H1 (cell line): ENCODE measurements around the gene GSTA2. TPM values are rescaled to one million over a fixed set of nuclear protein-coding genes. Genes with fewer than 3 reads are reported as not detected.

Source experiments
- CTCF ChIA-PET: fragments of 300-600 bp; sonication (Branson Sonifier 250); formaldehyde crosslinking; loops from one replicate; lab custom pipeline; 2021; ENCODE audit not compliant: partially characterized antibody; lab: Charles Lee
- POLR2A ChIA-PET: fragments of 300-600 bp; sonication (Branson Sonifier 250); formaldehyde crosslinking; loops from one replicate; lab custom pipeline; 2021; ENCODE audit warnings: inconsistent platforms; ENCODE audit not compliant: partially characterized antibody; lab: Charles Lee
- DNase-seq, 2 experiments: peaks; one replicate each; pipeline versions ENCODE4 v3.0.0 to v3.0.0-alpha.2; 2010 to 2022; ENCODE audit warnings: low spot score in 2 of 2, low read depth in 1 of 2, mixed read lengths in 1 of 2
- FAIRE-seq: peaks from 2 replicates; lab custom pipeline; 2011; peaks lifted over from hg19 to GRCh38; lab: Jason Lieb, UNC
- H2AFZ ChIP-seq: 2 replicates; pipeline ENCODE4 v1.8.1; 2012; ENCODE audit warnings: low read length, inconsistent platforms
- H2AK5ac ChIP-seq: 2 replicates; pipeline ENCODE4 v1.6.1; 2013; ENCODE audit warnings: low read depth, low read length
- H2BK120ac ChIP-seq: replicated peaks from 2 replicates; pipeline ENCODE3; 2013; ENCODE audit warnings: low read depth, low read length, inconsistent platforms
- H2BK12ac ChIP-seq: 2 replicates; pipeline ENCODE4 v1.6.1; 2013; ENCODE audit warnings: low read depth, low read length
- H2BK15ac ChIP-seq: 2 replicates; pipeline ENCODE4 v1.6.1; 2013; ENCODE audit warnings: low read length
- H2BK20ac ChIP-seq: 2 replicates; pipeline ENCODE4 v1.6.1; 2013; ENCODE audit warnings: low read length
- H2BK5ac ChIP-seq: 2 replicates; pipeline ENCODE4 v1.6.1; 2013; ENCODE audit warnings: low read depth, low read length
- H3K14ac ChIP-seq: 2 replicates; pipeline ENCODE4 v1.6.1; 2013; ENCODE audit warnings: inconsistent platforms; ENCODE audit not compliant: insufficient read length
- H3K18ac ChIP-seq: 2 replicates; pipeline ENCODE4 v1.6.1; 2013; ENCODE audit warnings: low read length; ENCODE audit errors: extremely low read depth
- H3K23ac ChIP-seq: 2 replicates; pipeline ENCODE4 v1.6.1; 2013; ENCODE audit warnings: inconsistent platforms; ENCODE audit not compliant: insufficient read length
- H3K23me2 ChIP-seq: 2 replicates; pipeline ENCODE4 v1.6.1; 2013; ENCODE audit warnings: low read depth, low read length
- H3K27ac ChIP-seq: 2 replicates; pipeline ENCODE4 v1.6.1; 2011; ENCODE audit warnings: low read depth, low read length, inconsistent platforms
- H3K27me3 ChIP-seq, 4 experiments: replicated peaks in 1 of 4; 1 replicate in 1 of 4; 2 replicates in 3 of 4; pipeline versions ENCODE4 v1.6.1 to v1.8.1; 2011 to 2013; ENCODE audit warnings: low read length in 3 of 4, mild to moderate bottlenecking in 3 of 4, inconsistent platforms in 2 of 4, mixed read lengths in 2 of 4, moderate library complexity in 1 of 4; ENCODE audit not compliant: control insufficient read depth in 3 of 4, insufficient read depth in 3 of 4; ENCODE audit errors: extremely low read depth in 1 of 4
- H3K36me3 ChIP-seq, 4 experiments: 2 replicates each; pipeline versions ENCODE4 v1.6.1 to v1.8.1; 2011 to 2013; ENCODE audit warnings: mild to moderate bottlenecking in 4 of 4, low read length in 3 of 4, moderate library complexity in 2 of 4, control low read depth in 1 of 4, inconsistent platforms in 1 of 4; ENCODE audit not compliant: insufficient read depth in 4 of 4, control insufficient read depth in 2 of 4
- H3K4ac ChIP-seq: replicated peaks from 2 replicates; pipeline ENCODE3; 2013; ENCODE audit warnings: low read length, low read depth, mixed read lengths, inconsistent platforms; ENCODE audit not compliant: insufficient read length
- H3K4me1 ChIP-seq, 4 experiments: replicated peaks in 1 of 4; 1 replicate in 1 of 4; 2 replicates in 3 of 4; pipeline versions ENCODE4 v1.6.1 to v1.8.1; 2011 to 2013; ENCODE audit warnings: low read length in 3 of 4, inconsistent platforms in 2 of 4, mixed read lengths in 1 of 4; ENCODE audit not compliant: insufficient read depth in 4 of 4, control insufficient read depth in 3 of 4
- H3K4me2 ChIP-seq, 2 experiments: 2 replicates each; pipeline versions ENCODE4 v1.6.1 to v1.8.1; 2011 to 2013; ENCODE audit warnings: low read depth in 2 of 2, low read length in 2 of 2, control low read depth in 1 of 2, inconsistent platforms in 1 of 2, mild to moderate bottlenecking in 1 of 2; ENCODE audit not compliant: insufficient read depth in 1 of 2
- H3K4me3 ChIP-seq, 4 experiments: fragments of 200-600, 300-600 bp in 1 of 4; sonication (generic), shearing (Covaris generic), sonication (Bioruptor Twin) in 1 of 4; 2 replicates each; pipeline versions ENCODE4 v1.5.1 to v1.8.1; 2011 to 2016; ENCODE audit warnings: low read length in 4 of 4, low read depth in 3 of 4, control low read depth in 2 of 4, inconsistent platforms in 2 of 4, mild to moderate bottlenecking in 2 of 4, mixed read lengths in 1 of 4, moderate library complexity in 1 of 4; ENCODE audit not compliant: insufficient read depth in 2 of 4; ENCODE audit errors: extremely low read depth in 1 of 4
- H3K56ac ChIP-seq: replicated peaks from 2 replicates; pipeline ENCODE3; 2013; ENCODE audit warnings: low read depth, mild to moderate bottlenecking, mixed read lengths, low read length, inconsistent platforms; ENCODE audit not compliant: insufficient read length
- H3K79me1 ChIP-seq: 2 replicates; pipeline ENCODE4 v1.6.1; 2013; ENCODE audit warnings: low read depth, low read length, control low read depth
- H3K79me2 ChIP-seq, 2 experiments: 2 replicates each; pipeline versions ENCODE4 v1.6.1 to v1.8.1; 2012 to 2013; ENCODE audit warnings: low read length in 2 of 2, mild to moderate bottlenecking in 2 of 2, inconsistent platforms in 1 of 2; ENCODE audit not compliant: insufficient read depth in 2 of 2, control insufficient read depth in 1 of 2
- H3K9ac ChIP-seq, 4 experiments: replicated peaks in 1 of 4; 1 replicate in 1 of 4; 2 replicates in 3 of 4; pipeline versions ENCODE4 v1.6.1 to v1.8.1; 2011 to 2013; ENCODE audit warnings: low read depth in 3 of 4, low read length in 3 of 4, control low read depth in 2 of 4, mild to moderate bottlenecking in 2 of 4, moderate library complexity in 2 of 4, inconsistent platforms in 1 of 4; ENCODE audit errors: extremely low read depth in 1 of 4
- H3K9me3 ChIP-seq, 2 experiments: 2 replicates each; pipeline versions ENCODE4 v1.6.1 to v1.8.1; 2012 to 2013; ENCODE audit warnings: mild to moderate bottlenecking in 2 of 2, moderate library complexity in 2 of 2, control low read depth in 1 of 2, inconsistent platforms in 1 of 2, low read depth in 1 of 2, low read length in 1 of 2, mixed read lengths in 1 of 2; ENCODE audit not compliant: insufficient read depth in 2 of 2
- H4K20me1 ChIP-seq, 2 experiments: replicated peaks in 1 of 2; 2 replicates each; pipeline versions ENCODE3 to v1.8.1; 2011 to 2013; ENCODE audit warnings: inconsistent platforms in 2 of 2, low read length in 2 of 2, mild to moderate bottlenecking in 1 of 2; ENCODE audit not compliant: insufficient read depth in 2 of 2, control insufficient read depth in 1 of 2
- H4K5ac ChIP-seq: 2 replicates; pipeline ENCODE4 v1.6.1; 2013; ENCODE audit warnings: low read length, low read depth, mixed read lengths, inconsistent platforms; ENCODE audit not compliant: insufficient read length
- H4K8ac ChIP-seq: 2 replicates; pipeline ENCODE4 v1.8.0; 2013; ENCODE audit warnings: mild to moderate bottlenecking, moderate library complexity, low read length, inconsistent platforms; ENCODE audit not compliant: insufficient read depth; ENCODE audit errors: extremely low read depth
- H4K91ac ChIP-seq: replicated peaks from 2 replicates; pipeline ENCODE3; 2013; ENCODE audit warnings: low read length, mixed read lengths, inconsistent platforms; ENCODE audit not compliant: insufficient read length
- BRCA1 ChIP-seq: IDR thresholded peaks from 2 replicates; pipeline ENCODE4 v1.6.1; 2012; ENCODE audit warnings: low read depth, low read length, improper control_type of control experiment
- EGR1 ChIP-seq: IDR thresholded peaks from 2 replicates; pipeline ENCODE4 v1.6.1; 2011; ENCODE audit warnings: low read depth, low read length, borderline replicate concordance
- EP300 ChIP-seq, 2 experiments: IDR thresholded peaks; 1 replicate in 1 of 2; 2 replicates in 1 of 2; pipeline ENCODE4 v1.6.1; 2011 to 2012; ENCODE audit warnings: low read depth in 2 of 2, low read length in 2 of 2, mild to moderate bottlenecking in 2 of 2, borderline replicate concordance in 1 of 2, inconsistent platforms in 1 of 2, moderate library complexity in 1 of 2
- GABPA ChIP-seq: IDR thresholded peaks from 2 replicates; pipeline ENCODE4 v1.6.1; 2011; ENCODE audit warnings: mild to moderate bottlenecking, low read length, moderate library complexity, borderline replicate concordance; ENCODE audit not compliant: insufficient read depth
- KDM4A ChIP-seq: IDR thresholded peaks from one replicate; pipeline ENCODE4 v1.7.1; 2012; ENCODE audit warnings: low read depth, mild to moderate bottlenecking, moderate library complexity, low read length, inconsistent platforms; ENCODE audit not compliant: severe bottlenecking
- KDM5A ChIP-seq: fragments of 200-600 bp; IDR thresholded peaks from 2 replicates; pipeline ENCODE4 v1.7.1; 2012; ENCODE audit warnings: mild to moderate bottlenecking, low read length, inconsistent platforms, mixed read lengths
- SP2 ChIP-seq: IDR thresholded peaks from 2 replicates; pipeline ENCODE4 v1.6.1; 2012; ENCODE audit warnings: mild to moderate bottlenecking, low read length, inconsistent platforms
- TAF1 ChIP-seq: IDR thresholded peaks from 2 replicates; pipeline ENCODE4 v1.6.1; 2011; ENCODE audit warnings: mild to moderate bottlenecking, low read depth, low read length
- ZNF274 ChIP-seq: IDR thresholded peaks from 2 replicates; pipeline ENCODE4 v1.7.0; 2012; ENCODE audit warnings: low read length, borderline replicate concordance; ENCODE audit errors: extremely low read depth
- WGBS, 2 experiments: shearing (Covaris generic) in 1 of 2; methylation state at CpG; one replicate each; pipeline versions ENCODE4 v1.1.6 to v1.1.7; 2013 to 2015; ENCODE audit warnings: low lambda C conversion rate in 2 of 2, mixed read lengths in 2 of 2, inconsistent platforms in 1 of 2, low coverage in 1 of 2, missing lambda C conversion rate in 1 of 2; ENCODE audit not compliant: insufficient replicate concordance in 2 of 2, insufficient coverage in 1 of 2, insufficient read length in 1 of 2; ENCODE audit errors: extremely low coverage in 1 of 2, missing lambda C conversion rate in 1 of 2; 5-methylcytosine and 5-hydroxymethylcytosine counted together
- polyA plus RNA-seq, 7 experiments: library from polyadenylated mRNA; depleted of rRNA in 3 of 7; stranded (reverse) in 5 of 7; unstranded in 2 of 7; fragments of >200 nt in 5 of 7; fragments of 200-250 nt in 2 of 7; gene quantifications; 1 replicate in 5 of 7; 2 replicates in 1 of 7; 4 replicates in 1 of 7; pipeline versions ENCODE4 v1.2.1 to v1.2.3, GENCODE V29; 2011 to 2013; ENCODE audit warnings: missing spikeins in 2 of 7, mixed read lengths in 2 of 7
- total RNA-seq: library from RNA; stranded (reverse); fragmentation: NEBNext Ultra II Directional; extraction: Animal tissue kit (Norgen Biotek cat#: 25700); gene quantifications from 2 replicates; pipeline ENCODE4 v1.2.1, GENCODE V29; 2021
- TF ChIP-seq, protein P1 (sequence below), 3 experiments: IDR thresholded peaks; 1 replicate in 2 of 3; 2 replicates in 1 of 3; pipeline versions ENCODE4 v1.5.1 to v1.6.1; 2011; ENCODE audit warnings: low read length in 3 of 3, mild to moderate bottlenecking in 3 of 3, inconsistent platforms in 2 of 3, low read depth in 1 of 3, moderate library complexity in 1 of 3; ENCODE audit not compliant: insufficient read depth in 1 of 3; ENCODE audit errors: control extremely low read depth in 1 of 3
- TF ChIP-seq, protein P2 (sequence below): IDR thresholded peaks from 2 replicates; pipeline ENCODE4 v1.6.1; 2011; ENCODE audit warnings: low read depth, mild to moderate bottlenecking, low read length; ENCODE audit not compliant: insufficient read depth

The GSTA2 gene
- total and polyA plus RNA-seq, 2 of the 8 experiments (the other 6 are each of a cell fraction or from before 2014, with no cell fraction given), result 0.05 TPM; not detected in 1

DNA sequence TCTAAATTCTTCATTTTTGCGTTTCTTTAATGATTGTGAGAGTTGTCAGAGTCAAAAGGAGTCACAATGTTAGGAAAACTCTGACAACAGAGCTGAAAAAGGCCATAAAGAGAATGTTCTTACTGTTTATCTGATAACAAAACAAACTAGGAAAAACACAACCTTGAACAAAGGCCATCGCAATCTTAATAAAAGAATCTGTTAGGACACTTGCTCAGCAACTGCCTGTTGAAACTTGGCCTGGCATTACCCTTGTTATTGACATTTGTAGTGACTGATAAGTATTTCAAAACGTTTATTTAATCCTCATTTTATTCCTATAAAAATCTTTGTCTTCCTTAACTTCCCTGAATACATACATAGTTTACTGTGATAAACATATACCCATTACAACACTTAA lies 24.6 kb upstream of the GSTA2 start:
- ChIA-PET CTCF (interaction anchor here (1.5 kb wide), 1 partner anchor 27 kb away, joined by 4 read pairs; no protein-coding TSS in a partner anchor), POLR2A (no interaction called here)
- H3K27me3 ChIP-seq, result no peaks in the 10 kb centered on the region
- no peak overlapping the region for H4K91ac ChIP-seq
- H3K27ac ChIP-seq, result no peak overlapping the region
- H2BK12ac ChIP-seq, result no peak overlapping the region
- no peak overlapping the region for H2BK5ac ChIP-seq
- no peaks in the 10 kb centered on the region for H3K23me2 ChIP-seq
- no peak overlapping the region for H3K18ac ChIP-seq
- peaks cover 3 to 9% of the 10 kb centered on the region in 2 experiments; a peak in 3 of 4 replicates for H3K9me3 ChIP-seq
- H3K79me1 ChIP-seq, result no peaks in the 10 kb centered on the region
- H3K79me2 ChIP-seq, result no peaks in the 10 kb centered on the region
- H3K23ac ChIP-seq, result no peak overlapping the region
- H2AK5ac ChIP-seq, result no peak overlapping the region
- no peak overlapping the region for H3K14ac ChIP-seq
- H3K4ac ChIP-seq, result no peak overlapping the region
- DNase-seq (no peak), FAIRE-seq (no peak)
- no peak overlapping the region for H3K4me3 ChIP-seq
- H2BK15ac ChIP-seq, result no peak overlapping the region
- H3K4me1 ChIP-seq, result no peaks in the 10 kb centered on the region
- no peak overlapping the region for H4K8ac ChIP-seq
- no peak overlapping the region for H3K9ac ChIP-seq
- H4K5ac ChIP-seq, result no peak overlapping the region
- no peak overlapping the region for H2BK20ac ChIP-seq
- H3K36me3 ChIP-seq, result no peaks in the 10 kb centered on the region
- H2AFZ ChIP-seq, result no peak overlapping the region
- H3K4me2 ChIP-seq, result no peak overlapping the region
- WGBS, 2 experiments, result 61% methylated on average over 3 of the region's 3 CpGs; no CpG with 5 or more reads in 1 of the 2 experiments
- H2BK120ac ChIP-seq, result no peak overlapping the region
- no peak overlapping the region for H3K56ac ChIP-seq
- no peaks in the 10 kb centered on the region for H4K20me1 ChIP-seq
- TF ChIP-seq, protein P1, sequence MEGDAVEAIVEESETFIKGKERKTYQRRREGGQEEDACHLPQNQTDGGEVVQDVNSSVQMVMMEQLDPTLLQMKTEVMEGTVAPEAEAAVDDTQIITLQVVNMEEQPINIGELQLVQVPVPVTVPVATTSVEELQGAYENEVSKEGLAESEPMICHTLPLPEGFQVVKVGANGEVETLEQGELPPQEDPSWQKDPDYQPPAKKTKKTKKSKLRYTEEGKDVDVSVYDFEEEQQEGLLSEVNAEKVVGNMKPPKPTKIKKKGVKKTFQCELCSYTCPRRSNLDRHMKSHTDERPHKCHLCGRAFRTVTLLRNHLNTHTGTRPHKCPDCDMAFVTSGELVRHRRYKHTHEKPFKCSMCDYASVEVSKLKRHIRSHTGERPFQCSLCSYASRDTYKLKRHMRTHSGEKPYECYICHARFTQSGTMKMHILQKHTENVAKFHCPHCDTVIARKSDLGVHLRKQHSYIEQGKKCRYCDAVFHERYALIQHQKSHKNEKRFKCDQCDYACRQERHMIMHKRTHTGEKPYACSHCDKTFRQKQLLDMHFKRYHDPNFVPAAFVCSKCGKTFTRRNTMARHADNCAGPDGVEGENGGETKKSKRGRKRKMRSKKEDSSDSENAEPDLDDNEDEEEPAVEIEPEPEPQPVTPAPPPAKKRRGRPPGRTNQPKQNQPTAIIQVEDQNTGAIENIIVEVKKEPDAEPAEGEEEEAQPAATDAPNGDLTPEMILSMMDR (IDR thresholded peaks at IDR 0.05; ENCODE audit: control extremely low read depth in 1 of 3, insufficient read depth in 1 of 3, low read depth in 1 of 3, low read length in 3 of 3), result no peak
- TF ChIP-seq ZNF274 (no peak), TAF1 (no peak), EP300 (IDR thresholded peaks at IDR 0.05; ENCODE audit: borderline replicate concordance in 1 of 2, low read depth in 2 of 2, low read length in 2 of 2) (no peak), BRCA1 (no peak), GABPA (no peak), EGR1 (no peak), KDM5A (no peak), KDM4A (no peak), SP2 (no peak)
- TF ChIP-seq, protein P2, sequence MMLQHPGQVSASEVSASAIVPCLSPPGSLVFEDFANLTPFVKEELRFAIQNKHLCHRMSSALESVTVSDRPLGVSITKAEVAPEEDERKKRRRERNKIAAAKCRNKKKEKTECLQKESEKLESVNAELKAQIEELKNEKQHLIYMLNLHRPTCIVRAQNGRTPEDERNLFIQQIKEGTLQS, result no peak
